AG09309 (cell line): ENCODE measurements around the gene ADAM15.

Source experiments
- DNase-seq: peaks from one replicate; pipeline ENCODE4 v3.0.0-alpha.2; 2010; ENCODE audit warnings: low read depth
- H3K4me3 ChIP-seq: 2 replicates; pipeline ENCODE4 v1.5.1; 2011; ENCODE audit warnings: mild to moderate bottlenecking, low read depth, low read length, moderate library complexity; ENCODE audit not compliant: control insufficient read depth
- CTCF ChIP-seq: IDR thresholded peaks from 2 replicates; pipeline ENCODE4 v1.5.1; 2011; ENCODE audit warnings: mild to moderate bottlenecking, low read depth, low read length, inconsistent platforms; ENCODE audit not compliant: insufficient read depth, control insufficient read depth; ENCODE audit errors: missing control alignments

ADAM15 gene

DNA sequence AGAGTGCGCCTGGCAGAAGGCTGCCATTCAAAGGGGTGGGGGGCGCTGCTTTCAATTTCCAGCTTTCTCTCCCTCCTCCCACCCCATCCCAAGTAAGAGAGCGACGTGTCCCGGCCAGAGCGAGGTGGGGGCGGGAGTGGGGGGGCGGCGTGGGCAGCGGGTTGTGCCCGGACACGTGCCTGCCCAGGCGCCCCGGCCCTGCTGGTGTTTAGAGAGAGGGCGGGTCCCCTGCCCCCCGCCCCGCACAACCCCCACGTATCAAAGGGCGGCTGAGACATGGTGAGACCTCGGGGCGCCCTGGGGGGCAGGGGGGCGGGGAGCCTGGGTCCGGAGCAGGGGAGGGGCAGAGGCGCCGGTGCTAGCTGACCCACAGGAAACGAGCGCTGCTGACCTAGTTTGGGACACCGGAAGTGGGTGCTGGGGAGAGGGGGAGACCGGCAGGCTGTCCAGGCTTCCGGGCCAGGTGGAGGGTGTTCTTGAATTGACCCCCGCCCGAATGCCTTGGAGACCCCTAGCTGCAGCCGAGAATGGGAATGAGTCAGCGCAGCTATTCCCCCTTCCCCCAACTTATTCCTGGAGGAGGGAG, 47.3 kb upstream of the ADAM15 start:
- no peak for TF ChIP-seq CTCF
- peak overlapping the region; percentile 88 for H3K4me3 ChIP-seq
- no peak for DNase-seq

DNA sequence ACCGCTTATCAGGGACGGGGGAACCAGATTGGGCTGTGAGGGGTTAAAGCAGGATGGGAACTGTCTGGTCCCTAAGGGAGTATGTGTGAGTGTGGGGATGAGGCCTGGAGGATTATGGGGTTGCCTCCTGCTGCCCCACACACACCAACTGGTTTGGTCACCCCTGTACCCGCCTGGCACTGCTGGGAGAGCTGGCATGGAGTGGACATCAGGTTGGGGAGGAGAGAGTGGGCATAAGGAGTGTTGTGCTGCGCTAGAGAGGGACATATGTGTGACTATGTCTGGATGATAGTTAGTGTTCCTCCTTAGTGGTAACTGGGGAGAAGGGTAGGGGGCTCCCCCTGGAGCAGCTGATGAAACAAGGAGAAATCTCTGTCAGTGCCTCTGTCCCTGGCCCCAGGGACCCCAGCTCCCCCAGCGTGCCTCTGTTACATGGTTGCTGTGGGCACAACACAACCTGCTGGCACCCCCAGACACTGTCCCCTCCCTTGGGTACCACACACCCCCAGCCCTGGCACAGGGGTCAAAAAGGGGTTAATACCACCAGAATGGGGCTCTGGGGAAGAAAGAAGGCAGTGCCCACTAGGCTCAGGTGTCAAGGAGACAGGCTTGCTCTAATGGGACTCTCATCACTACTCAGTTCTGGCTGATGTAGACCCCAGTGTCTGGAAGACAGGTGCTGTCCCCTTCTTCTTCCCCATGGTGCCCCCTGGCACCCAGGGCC, 46.6 kb upstream of the ADAM15 start:
- no peak for TF ChIP-seq CTCF
- DNase-seq, result no peak
- H3K4me3 ChIP-seq, result peak overlapping the region; percentile 88

GRCh38 chr1:155005076-155006011, 45.8 kb upstream of the ADAM15 start:
- no peak overlapping the region; the same call in 1 of the 2 replicates for H3K4me3 ChIP-seq
- TF ChIP-seq CTCF, result no peak
- DNase-seq, result no peak

DNA sequence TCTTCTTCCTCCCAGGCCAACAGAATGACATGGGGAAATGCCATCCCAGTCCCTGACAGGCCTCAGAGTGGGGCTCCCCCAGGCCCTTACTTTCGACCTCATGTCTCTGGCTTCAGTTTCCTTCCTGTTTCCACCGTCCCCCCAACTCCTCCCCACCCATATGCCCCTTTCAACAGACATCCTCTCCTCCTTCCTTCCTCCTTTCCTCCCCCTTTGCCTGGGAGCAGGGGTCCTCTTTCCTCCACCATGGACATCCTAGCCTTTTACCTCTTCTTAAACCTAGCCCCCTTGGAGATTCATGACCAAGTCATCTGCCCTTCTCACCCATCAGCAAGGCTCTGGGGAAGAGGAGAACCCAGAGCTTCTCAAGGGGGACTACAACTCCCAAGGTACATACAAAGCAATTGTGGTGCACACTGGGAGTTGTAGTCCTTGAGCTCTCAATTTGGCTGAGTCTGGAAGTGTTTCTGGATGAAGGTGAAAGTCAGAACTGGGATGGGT, 44.5 kb upstream of the ADAM15 start:
- no peak for TF ChIP-seq CTCF
- DNase-seq, result no peak

GRCh38 chr1:155007251-155007828, 43.8 kb upstream of the ADAM15 start:
- no peak overlapping the region for H3K4me3 ChIP-seq

More for the DNA sequence above, 44.5 kb upstream of the ADAM15 start:
- H3K4me3 ChIP-seq, result no peak overlapping the region

More at GRCh38 chr1:155007251-155007828, 43.8 kb upstream of the ADAM15 start:
- TF ChIP-seq CTCF, result no peak
- DNase-seq, result no peak
